GM04503 (cell line): ENCODE data around the gene ODF2.

Experiments used
- DNase-seq: peaks from one replicate; pipeline ENCODE4 v3.0.0-alpha.2; 2012; ENCODE audit warnings: low read depth

The ODF2 gene

DNA sequence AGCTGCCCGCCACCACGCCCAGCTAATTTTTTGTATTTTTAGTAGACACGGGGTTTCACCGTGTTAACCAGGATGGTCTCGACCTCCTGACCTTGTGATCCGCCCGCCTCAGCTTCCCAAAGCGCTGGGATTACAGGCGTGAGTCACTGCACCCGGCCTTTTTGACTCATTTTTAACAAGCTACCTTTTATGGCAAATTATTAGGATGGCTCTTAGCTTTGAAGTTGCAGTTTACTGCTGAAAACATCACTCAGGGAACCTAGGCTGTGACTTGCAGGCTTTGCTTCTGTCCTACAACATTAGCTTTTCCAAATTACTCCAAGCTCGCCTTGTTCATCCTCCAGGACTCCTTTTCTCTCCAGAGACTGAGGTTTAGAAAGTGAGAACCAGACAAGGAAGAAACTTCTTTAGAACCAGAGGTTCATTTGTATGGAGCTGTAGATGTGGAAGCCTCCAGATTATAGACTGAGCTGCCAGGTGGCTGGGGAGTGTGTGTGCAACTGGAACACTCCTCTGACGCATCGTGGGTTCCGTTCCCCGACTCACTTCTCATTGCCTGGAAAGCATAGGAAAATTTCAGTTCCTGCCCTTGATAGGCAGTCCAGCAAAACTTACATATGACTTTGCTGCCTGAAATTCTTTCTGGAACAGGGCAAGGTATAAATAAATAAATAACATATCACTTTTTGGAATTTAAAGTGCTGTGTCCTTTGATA is 72.8 kb downstream of the ODF2 start:
- DNase-seq, result no peak

DNA sequence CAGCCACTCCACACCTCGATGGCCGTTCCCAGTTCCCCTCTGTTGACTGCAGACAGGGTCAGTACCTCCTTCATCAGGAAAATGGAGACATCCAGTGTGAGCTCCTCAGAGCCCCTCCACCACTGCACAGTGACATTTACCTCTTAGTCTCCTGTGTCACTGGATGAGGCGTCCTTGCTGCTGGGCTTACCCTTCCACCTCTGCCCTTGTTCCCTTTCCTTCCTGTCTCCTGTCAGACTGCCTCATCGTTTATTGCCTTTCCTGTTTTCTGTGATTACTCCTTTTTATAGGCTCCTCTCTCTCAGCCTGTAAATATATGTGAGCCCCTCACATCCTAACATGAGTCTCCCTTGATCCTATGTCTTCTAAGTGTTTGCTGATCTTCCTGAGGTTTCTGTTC is 73.4 kb downstream of the ODF2 start:
- DNase-seq, result no peak

DNA sequence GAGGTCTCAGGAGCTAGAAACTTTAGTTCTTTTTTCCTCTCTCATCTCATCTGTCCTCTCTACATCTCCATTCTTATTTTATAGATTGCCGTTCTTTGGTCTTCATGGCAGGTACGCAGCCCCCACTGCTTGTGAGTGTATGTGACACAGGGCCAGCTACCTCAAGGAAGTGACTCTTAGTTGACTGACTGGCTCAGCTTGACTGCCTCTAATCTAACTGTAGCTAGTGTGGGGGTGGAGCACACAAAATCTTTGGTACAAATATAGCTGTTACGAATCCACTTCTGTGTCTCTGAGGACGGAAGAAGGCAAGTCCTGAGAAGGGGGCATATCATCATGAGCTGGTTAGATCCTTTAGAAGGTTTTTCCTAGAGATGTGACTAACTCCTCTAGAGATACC is 76.8 kb downstream of the ODF2 start:
- DNase-seq, result no peak

DNA sequence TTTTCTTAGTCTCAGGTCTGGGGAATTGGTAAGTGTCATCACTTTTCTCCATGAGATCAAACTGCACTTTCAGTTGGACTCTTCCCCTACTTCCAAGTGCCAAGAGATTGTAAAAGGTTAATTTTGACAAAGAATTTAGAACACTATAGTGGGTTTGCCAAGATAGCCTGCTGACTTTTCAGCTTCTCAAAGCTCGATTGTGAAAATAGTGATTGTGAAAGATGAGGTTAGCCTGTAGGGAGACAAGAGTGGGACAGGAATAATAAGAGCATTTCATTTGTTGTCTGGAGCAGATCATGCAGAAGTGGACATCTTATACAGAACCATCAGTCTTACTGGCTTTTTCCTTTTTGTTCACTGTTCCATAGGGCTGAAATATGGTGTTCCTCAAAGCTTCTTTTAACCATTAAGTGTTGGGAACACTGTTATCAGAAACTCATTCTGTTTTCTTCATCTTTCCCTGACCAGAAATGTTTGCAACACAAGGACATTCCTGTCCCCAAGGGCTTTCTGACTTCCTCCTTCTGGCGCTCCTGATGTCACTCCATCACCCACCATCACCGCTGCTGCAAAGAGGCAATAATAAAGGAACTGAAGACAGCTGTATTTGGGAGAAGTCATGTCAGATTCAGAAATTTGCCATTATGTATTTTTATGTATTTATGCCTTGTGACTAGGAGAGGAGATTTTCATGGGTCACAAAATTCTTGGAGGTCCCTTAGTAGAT is 85.0 kb downstream of the ODF2 start:
- DNase-seq, result no peak

DNA sequence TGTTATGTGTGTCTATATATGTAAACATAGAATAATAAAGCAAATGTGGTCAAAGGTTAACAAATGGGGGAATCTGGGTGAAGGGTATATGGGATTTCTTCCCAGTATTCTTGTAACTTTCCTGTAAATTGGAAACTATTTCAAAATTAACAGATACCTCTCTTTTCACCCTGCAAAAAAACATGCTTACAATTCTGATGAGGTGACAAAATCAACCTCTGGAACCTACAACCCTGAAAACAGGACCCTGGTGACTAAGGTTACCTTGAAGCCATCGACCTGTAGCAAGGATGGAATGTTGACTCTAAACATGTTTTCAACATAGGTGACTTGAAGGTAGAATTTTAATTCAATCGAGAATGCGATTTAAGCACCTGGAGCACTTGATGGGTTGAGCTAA is 90.7 kb downstream of the ODF2 start:
- no peak for DNase-seq

DNA sequence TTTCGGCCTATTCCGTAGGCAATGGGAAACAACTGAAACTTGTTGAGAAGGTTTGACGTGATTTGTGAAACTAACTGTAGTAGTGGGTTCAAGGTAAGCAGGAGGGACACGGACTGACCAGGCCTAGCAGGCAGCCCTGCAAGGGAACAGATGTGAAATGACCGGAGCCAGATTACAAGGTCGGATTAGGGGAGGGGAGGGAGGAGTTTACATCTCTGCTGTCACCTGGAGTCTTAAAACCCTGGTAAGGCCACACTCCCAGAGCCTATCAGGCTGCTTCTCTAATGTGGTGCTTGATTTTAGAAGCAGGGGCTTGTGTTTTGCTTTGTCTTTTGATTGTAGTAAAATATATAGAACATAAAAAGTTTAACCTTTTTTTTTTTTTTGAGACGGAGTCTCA is 93.1 kb downstream of the ODF2 start:
- DNase-seq, result no peak

DNA sequence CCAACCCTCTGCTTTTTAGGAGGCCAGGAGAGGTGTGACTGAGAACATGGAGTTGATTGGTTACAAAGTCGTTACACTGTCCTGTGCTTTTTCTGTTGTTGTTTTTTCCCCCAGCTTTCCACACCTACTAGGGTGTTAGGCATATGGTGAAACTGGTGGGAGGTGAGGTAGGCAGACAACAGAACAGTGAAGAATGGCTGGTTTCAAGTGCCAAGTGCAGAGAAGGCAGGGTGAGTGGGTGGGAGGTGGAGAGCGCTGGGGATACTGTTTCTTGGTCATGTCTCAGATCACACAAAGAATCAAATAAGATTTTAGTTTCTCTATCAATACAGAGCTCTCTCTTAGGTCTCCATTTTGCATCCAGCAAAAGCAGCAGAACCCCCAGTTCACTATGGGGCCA is 94.4 kb downstream of the ODF2 start:
- DNase-seq, result no peak
